ENCODE results near the gene SLIT1. TPM values are rescaled to one million over a fixed set of nuclear protein-coding genes. Genes with fewer than 3 reads are reported as not detected.

The SLIT1 gene
- total RNA-seq, 4 donors from 2014 or later = 0.35 to 0.49 TPM; not detected in 2

DNA sequence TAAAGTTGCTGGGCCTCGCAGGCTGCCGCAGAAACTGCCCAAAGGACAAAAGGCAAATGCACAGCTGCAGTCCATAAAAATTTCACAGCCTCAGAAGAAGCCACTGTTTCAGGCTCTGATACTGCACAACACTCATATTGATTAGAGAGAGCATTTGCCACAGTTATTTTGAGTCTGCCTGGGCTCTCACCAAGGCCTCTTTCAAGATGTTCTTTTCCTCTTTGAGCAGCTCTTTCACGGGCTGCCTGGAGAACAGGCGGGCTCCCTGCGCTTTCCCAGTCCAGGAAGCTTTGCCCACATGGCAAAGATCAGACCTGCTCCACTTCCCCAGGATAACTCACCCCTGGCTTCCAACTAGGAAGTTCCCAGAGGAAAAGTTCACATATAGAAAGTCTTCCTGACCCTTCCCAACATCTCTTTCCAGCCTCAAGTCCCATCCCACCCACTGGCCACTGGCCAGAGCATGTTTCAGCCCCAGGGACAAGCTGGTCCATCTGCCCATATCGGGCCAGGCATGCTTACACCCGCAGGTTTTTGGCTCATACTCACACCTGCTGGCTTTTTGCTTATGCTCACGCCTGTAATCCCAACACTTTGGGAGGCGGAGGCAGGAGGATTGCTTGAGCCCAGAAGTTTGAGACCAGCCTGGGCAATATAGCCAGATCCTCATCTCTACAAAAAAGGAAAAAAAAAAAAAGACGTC lies 3.3 kb downstream of the SLIT1 start:
- Histone ChIP-seq H3K4me3 (no peak overlapping the region), H3K4me1 (peaks cover 0 to 9% of the 10 kb centered on the region in 2 donors), H3K27ac (no peak overlapping the region), H3K9me3 (no peaks in the 10 kb centered on the region), H3K27me3 (peaks cover 0 to 15% of the 10 kb centered on the region in 2 donors), H3K36me3 (no peaks in the 10 kb centered on the region)
- no peak for DNase-seq
- intact Hi-C loops (cut with DNase I; ENCODE audit: low total_unique reads) = no loop called here
- TF ChIP-seq, protein P1, sequence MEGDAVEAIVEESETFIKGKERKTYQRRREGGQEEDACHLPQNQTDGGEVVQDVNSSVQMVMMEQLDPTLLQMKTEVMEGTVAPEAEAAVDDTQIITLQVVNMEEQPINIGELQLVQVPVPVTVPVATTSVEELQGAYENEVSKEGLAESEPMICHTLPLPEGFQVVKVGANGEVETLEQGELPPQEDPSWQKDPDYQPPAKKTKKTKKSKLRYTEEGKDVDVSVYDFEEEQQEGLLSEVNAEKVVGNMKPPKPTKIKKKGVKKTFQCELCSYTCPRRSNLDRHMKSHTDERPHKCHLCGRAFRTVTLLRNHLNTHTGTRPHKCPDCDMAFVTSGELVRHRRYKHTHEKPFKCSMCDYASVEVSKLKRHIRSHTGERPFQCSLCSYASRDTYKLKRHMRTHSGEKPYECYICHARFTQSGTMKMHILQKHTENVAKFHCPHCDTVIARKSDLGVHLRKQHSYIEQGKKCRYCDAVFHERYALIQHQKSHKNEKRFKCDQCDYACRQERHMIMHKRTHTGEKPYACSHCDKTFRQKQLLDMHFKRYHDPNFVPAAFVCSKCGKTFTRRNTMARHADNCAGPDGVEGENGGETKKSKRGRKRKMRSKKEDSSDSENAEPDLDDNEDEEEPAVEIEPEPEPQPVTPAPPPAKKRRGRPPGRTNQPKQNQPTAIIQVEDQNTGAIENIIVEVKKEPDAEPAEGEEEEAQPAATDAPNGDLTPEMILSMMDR (IDR thresholded peaks at IDR 0.05) = no peak
- TF ChIP-seq POLR2A (IDR thresholded peaks at IDR 0.05) = no peak

- Histone ChIP-seq H3K27me3 (peaks cover 0 to 9% of the 10 kb centered on the region in 2 donors), H3K4me3 (no peak overlapping the region), H3K9me3 (no peaks in the 10 kb centered on the region), H3K27ac (no peak overlapping the region), H3K4me1 (peaks cover 0 to 9% of the 10 kb centered on the region in 2 donors), H3K36me3 (no peaks in the 10 kb centered on the region)
- intact Hi-C loops (cut with DNase I; ENCODE audit: low total_unique reads) = no loop called here
- no peak for TF ChIP-seq POLR2A (IDR thresholded peaks at IDR 0.05)
- TF ChIP-seq, protein P1 (IDR thresholded peaks at IDR 0.05) = no peak
- no peak for DNase-seq
Observed at GRCh38 chr10:97180986-97181385, 4.8 kb downstream of the SLIT1 start.

- Histone ChIP-seq H3K36me3 (no peaks in the 10 kb centered on the region), H3K4me1 (peaks cover 0 to 3% of the 10 kb centered on the region in 2 donors), H3K27me3 (peaks cover 0 to 6% of the 10 kb centered on the region in 2 donors), H3K4me3 (no peak overlapping the region), H3K27ac (no peak overlapping the region), H3K9me3 (no peaks in the 10 kb centered on the region)
- TF ChIP-seq, protein P1 (IDR thresholded peaks at IDR 0.05) = no peak
- TF ChIP-seq POLR2A (IDR thresholded peaks at IDR 0.05) = no peak
- no peak for DNase-seq
- intact Hi-C loops (cut with DNase I; ENCODE audit: low total_unique reads) = no loop called here
Observed at GRCh38 chr10:97180363-97180755, 5.4 kb downstream of the SLIT1 start.

GRCh38 chr10:97179731-97180362 lies 5.9 kb downstream of the SLIT1 start:
- Histone ChIP-seq H3K36me3 (no peaks in the 10 kb centered on the region), H3K4me1 (no peaks in the 10 kb centered on the region), H3K9me3 (no peaks in the 10 kb centered on the region), H3K27me3 (peaks cover 0 to 2% of the 10 kb centered on the region in 2 donors), H3K4me3 (no peak overlapping the region), H3K27ac (no peak overlapping the region)
- DNase-seq = no peak
- TF ChIP-seq, protein P1 (IDR thresholded peaks at IDR 0.05) = no peak
- TF ChIP-seq POLR2A (IDR thresholded peaks at IDR 0.05) = no peak
- intact Hi-C loops (cut with DNase I; ENCODE audit: low total_unique reads) = no loop called here

DNA sequence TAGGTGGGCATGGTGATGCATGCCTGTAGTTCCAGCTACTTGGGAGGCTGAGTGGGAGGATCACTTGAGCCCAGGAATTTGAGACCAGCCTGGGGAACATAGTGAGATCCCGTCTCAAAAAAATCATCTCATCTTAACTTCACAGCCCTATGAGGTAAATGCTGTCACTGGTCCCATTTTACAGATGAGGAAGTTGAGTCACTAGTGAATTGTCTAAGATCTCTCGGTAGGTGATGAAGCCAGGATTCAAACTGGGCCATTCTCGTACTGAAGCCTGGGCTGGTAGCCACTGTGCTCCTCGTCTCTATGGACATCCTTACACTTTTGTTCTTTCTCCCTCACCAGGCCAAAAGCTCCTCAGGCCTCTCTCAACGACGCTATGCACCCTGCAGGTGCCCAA lies 6.4 kb downstream of the SLIT1 start:
- H3K4me3 ChIP-seq = no peak overlapping the region
- no peaks in the 10 kb centered on the region for H3K9me3 ChIP-seq
- TF ChIP-seq POLR2A (IDR thresholded peaks at IDR 0.05) = no peak
- TF ChIP-seq, protein P1 (IDR thresholded peaks at IDR 0.05) = no peak
- intact Hi-C loops (cut with DNase I; ENCODE audit: low total_unique reads) = no loop called here
- no peaks in the 10 kb centered on the region for H3K36me3 ChIP-seq
- H3K27me3 ChIP-seq = no peaks in the 10 kb centered on the region
- no peak for DNase-seq
- no peak overlapping the region for H3K27ac ChIP-seq
- no peaks in the 10 kb centered on the region for H3K4me1 ChIP-seq

Measured in uterus (tissue), 4 donors.